Mesodermal cell (in vitro differentiated cells): ENCODE data around the gene LSM12. TPM values are rescaled to one million over a fixed set of nuclear protein-coding genes. Genes with fewer than 3 reads are reported as not detected.

Source experiments
- H3K27ac ChIP-seq: 2 replicates; pipeline ENCODE4 v1.7.0; 2013; ENCODE audit warnings: mild to moderate bottlenecking, low read depth, low read length, moderate library complexity; ENCODE audit not compliant: severe bottlenecking
- H3K36me3 ChIP-seq: 2 replicates; pipeline ENCODE4 v1.7.1; 2013; ENCODE audit warnings: mild to moderate bottlenecking, low read length, moderate library complexity; ENCODE audit not compliant: control insufficient read depth, insufficient read depth
- H3K4me1 ChIP-seq: one replicate; pipeline ENCODE4 v1.7.1; 2013; ENCODE audit warnings: mild to moderate bottlenecking, low read length; ENCODE audit not compliant: insufficient read depth, control insufficient read depth, poor library complexity, severe bottlenecking
- H3K4me3 ChIP-seq: 2 replicates; pipeline ENCODE4 v1.7.0; 2013; ENCODE audit warnings: low read length, control low read depth, mild to moderate bottlenecking; ENCODE audit not compliant: insufficient read depth, poor library complexity, severe bottlenecking; ENCODE audit errors: extremely low read depth
- H3K9me3 ChIP-seq: 2 replicates; pipeline ENCODE4 v1.7.1; 2013; ENCODE audit warnings: mild to moderate bottlenecking, low read length, moderate library complexity; ENCODE audit not compliant: control insufficient read depth
- WGBS, 2 experiments: methylation state at CpG; one replicate each; pipeline ENCODE4 v1.1.5; 2013; ENCODE audit warnings: missing lambda C conversion rate in 2 of 2; ENCODE audit not compliant: insufficient coverage in 2 of 2; 5-methylcytosine and 5-hydroxymethylcytosine counted together
- polyA plus RNA-seq, 2 experiments: library from polyadenylated mRNA; stranded (reverse); fragments of 50-300 nt; gene quantifications; one replicate each; pipeline ENCODE4 v1.2.3, GENCODE V29; 2013

The LSM12 gene
- 56.3 TPM for polyA plus RNA-seq (2013, experiment 1 of 2)
- 60.4 TPM for polyA plus RNA-seq (2013, experiment 2 of 2)

DNA sequence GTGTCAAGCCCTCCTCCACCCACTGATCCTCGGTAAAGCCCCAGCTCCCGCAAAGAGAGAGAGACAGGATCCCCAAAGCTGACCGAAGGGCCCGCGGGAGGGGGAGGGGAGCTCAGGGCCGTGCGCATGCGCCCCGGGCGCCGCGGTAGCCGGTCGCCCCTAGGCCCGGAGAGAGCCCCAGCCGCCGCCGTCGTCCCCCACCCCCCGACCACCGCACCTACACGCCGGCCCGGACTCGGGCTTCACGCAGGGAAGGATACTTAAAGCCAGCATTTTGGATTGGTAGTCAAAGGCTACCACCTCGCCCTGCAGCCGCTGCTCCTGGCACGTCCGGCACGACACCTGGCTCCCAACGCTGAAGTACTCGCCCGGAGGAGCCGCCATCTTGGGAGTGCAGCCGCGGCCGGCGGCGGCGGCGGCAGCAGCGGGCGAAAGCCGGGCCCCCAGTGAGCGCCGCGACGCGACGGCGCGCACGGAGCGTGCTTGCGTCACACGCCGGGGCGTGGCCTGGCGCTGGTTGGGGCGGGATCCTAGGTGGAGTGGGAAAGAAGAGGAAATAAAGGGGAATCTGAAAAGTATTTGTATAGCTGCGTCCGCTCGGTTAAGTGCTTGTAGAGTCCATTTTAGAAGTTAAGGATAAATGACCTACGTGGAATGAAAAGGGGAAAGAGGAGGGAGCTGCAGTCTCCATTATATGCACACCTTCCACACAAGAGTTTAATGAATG lies at the start of gene LSM12:
Gene LSM12, minus strand, starts transcription at position 468 of the 727 bp plus-strand sequence. Its CDS starts 84 bp downstream, at position 384.
- H3K4me1 ChIP-seq = peaks cover 18% of the 10 kb centered on the region
- H3K27ac ChIP-seq = peak within 1 kb of the TSS; percentile 99
- H3K36me3 ChIP-seq = peaks cover 30% of the 10 kb centered on the region
- no peaks in the 10 kb centered on the region for H3K9me3 ChIP-seq
- H3K4me3 ChIP-seq = peak within 1 kb of the TSS; percentile 93
- 0 to 1% methylated on average over 20 to 30 of the region's 65 CpGs for WGBS, 2 experiments

DNA sequence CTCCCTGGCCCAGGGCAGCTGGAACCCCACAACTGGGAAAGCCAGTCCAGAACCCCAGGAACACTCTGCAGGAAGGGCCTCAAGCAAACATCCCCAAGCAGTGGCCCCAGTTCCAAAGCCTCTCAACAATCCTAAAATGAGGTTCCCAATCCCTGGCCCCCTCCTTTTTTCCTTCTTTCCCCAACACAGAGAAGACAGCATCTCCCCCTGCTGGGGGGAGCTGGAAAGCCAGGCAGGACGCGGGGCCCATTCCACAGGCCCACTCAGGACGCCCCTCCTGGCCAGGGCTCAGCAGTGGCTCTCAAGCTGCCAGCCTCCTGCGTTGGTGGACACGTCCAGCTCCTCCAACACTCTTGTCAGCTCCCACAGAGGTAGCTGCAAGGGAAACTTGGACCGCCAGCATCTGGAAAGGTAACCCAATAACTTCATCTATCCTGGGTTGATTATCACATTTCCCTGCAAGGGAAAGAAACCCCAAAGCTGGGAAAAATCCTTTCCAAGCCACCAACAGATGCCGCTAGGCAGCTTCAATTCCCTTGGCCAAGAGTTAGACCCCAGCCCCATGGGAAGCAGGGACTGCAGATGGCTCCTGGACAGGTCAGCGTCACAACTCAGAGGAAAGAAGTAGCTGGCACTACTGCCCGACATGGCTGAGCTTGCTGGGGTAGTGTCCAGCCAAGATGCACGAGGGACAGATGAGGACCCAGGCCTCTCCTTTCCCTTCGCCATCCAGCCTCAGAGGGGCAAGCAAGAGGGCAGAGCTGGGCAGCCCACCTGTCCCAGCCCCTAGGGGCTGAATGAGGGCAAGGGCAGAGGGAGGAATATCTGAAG lies 49.3 kb upstream of the LSM12 start:
- Histone ChIP-seq H3K4me3 (no peak overlapping the region), H3K36me3 (peaks cover 36% of the 10 kb centered on the region), H3K9me3 (no peaks in the 10 kb centered on the region), H3K27ac (no peak overlapping the region), H3K4me1 (peaks cover 42% of the 10 kb centered on the region)
- WGBS, 2 experiments = 66 to 80% methylated on average over 7 to 11 of the region's 11 CpGs

DNA sequence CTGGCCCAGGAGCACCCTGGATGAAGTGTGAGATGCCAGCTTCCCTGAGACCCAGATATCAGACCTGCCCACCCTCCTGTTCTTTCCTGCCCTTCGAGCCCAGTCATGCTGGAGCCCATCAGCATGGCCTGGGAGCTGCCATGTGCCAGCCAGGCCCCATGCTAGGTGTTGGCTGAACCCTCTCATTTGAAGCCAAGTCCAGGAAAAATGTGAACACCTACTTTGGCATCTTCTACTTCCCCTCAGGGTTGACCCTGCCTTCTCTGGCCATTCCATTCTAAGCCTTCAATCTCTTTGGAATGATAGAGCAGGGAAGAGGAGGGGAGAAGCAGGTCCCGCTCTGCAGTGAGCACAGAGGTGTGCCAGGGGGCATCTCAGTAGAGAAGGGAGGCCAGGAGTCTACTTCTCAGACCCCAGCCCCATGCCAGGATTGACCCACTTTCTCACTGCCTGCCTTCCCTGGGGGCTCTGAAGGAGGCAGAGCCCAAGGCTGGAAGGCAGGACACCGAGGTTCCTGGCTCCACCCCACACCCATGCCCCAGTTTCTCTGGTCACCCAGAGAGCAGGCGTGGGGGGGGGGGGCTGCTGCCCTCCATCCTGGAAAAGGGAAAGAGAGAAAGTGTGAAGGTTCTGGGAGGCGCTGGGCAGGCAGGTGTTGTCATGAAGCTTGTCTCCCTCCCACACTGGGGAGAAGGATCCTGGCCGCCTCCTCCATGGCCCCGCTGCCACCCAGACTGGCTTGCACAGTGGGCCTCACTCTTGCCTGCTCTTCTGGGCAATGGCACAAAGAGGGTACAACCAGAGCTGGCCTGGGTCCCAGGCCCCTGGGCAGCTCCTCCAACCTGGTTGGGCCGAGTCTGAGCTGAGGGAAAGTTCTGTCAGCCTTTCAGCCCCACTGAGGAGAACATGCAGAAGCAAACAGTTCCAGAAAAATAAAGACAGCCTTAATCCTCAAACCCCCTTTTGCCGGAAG lies 47.7 kb upstream of the LSM12 start:
- 92 to 98% methylated on average over 4 to 5 of the region's 9 CpGs for WGBS, 2 experiments
- Histone ChIP-seq H3K9me3 (no peaks in the 10 kb centered on the region), H3K4me3 (no peak overlapping the region), H3K36me3 (peaks cover 45% of the 10 kb centered on the region), H3K27ac (no peak overlapping the region), H3K4me1 (peaks cover 53% of the 10 kb centered on the region)

DNA sequence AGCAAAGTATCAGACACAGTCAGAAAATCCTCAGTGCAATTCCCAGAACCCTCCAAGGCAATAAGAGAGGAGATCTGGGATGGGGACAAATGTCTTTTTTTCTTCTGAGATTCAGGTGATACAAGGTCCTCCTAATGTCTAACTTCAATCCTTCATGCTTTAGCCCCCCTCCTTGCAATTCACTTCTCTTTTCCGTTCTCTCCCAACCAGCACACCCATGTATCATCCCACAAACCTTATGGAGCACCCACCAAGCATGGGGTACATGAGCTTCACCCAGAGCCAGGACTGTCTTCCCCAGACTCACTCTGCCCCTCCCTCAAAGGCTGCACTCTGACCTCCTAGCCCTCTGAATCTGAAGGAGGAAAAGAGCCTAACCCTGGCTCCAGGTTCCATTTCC lies 46.9 kb upstream of the LSM12 start:
- 80 to 100% methylated on average over 1 of the region's 1 CpG for WGBS, 2 experiments

DNA sequence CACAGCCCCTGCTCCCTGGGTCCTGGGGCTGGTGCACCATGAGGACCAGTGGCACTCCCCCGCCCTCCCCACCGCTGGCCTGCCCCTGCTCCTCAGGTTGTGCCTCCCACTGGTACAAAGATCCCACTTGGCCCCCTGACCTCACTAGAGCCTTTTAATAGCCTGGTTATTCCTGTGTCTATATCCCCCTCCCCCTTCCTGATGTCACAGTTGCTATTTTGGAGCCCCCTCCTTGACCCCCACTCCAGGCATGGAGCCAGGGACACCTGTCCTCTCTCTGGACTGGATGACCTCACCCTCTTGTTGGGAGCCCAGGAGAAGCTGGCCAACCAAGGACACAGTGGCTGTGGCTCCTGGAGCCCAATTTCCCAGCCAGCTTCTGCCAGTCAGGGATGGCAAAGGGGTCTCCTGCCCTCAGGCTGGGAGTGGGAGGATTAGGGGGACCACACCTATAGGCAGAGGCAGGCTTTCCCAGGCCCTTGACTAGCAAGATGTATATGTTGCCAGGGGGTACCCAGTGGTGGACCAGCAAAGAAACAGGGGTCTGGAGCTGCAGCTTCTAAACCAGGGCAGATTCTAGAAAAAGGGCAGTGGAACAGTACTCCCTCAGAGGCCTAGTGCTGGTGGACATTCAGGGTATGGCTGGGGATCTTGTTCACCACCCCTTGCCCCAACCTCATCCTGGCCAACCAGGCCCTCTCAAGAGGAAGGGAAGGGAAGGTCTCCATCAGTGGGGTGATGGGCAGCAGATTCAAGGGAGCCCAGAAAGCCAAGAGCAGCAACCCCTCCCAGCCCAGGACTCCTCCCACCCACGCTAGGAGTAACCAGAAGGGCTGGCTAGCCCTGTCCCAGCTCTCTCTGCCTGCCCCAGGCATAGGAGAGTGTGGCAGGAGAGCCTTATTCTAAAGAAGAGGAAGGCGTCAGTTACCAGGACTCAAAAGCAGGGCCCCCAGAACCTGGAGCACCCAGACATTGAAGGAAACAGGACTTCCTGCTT lies 46.1 kb upstream of the LSM12 start:
- H3K4me3 ChIP-seq = no peak overlapping the region
- peaks cover 62% of the 10 kb centered on the region for H3K4me1 ChIP-seq
- no peak overlapping the region for H3K27ac ChIP-seq
- no peaks in the 10 kb centered on the region for H3K9me3 ChIP-seq
- peaks cover 45% of the 10 kb centered on the region for H3K36me3 ChIP-seq
- WGBS, 2 experiments = 83 to 100% methylated on average over 3 of the region's 4 CpGs

More for the DNA sequence above, 46.9 kb upstream of the LSM12 start:
- H3K36me3 ChIP-seq = peaks cover 45% of the 10 kb centered on the region
- H3K27ac ChIP-seq = no peak overlapping the region
- peaks cover 54% of the 10 kb centered on the region for H3K4me1 ChIP-seq
- H3K4me3 ChIP-seq = no peak overlapping the region
- H3K9me3 ChIP-seq = no peaks in the 10 kb centered on the region

DNA sequence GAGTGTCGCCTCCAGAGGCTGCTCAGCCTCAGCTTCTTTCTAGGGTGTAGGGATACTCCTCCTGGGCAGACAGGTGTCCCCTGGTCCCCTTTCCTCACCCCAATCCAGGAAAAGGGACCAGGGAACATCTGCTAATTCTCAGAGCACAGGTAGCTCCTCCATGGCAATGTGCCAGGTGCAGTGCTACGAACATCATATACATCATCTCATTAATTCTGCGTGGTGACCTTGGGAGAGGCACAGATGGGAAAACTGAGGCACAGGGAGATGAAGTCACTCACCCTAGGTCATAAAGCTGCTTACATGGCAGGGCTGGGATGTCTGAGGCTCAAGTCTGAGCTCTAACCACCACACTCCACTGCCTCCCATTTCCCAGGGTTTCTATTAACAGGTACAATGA lies 45.3 kb upstream of the LSM12 start:
- H3K27ac ChIP-seq = peak overlapping the region; percentile 37
- no peak overlapping the region for H3K4me3 ChIP-seq
- WGBS, 2 experiments = 100% methylated on average over 1 of the region's 3 CpGs; no CpG with 5 or more reads in 1 of the 2 experiments
- H3K36me3 ChIP-seq = peaks cover 39% of the 10 kb centered on the region
- peaks cover 70% of the 10 kb centered on the region for H3K4me1 ChIP-seq
- no peaks in the 10 kb centered on the region for H3K9me3 ChIP-seq

DNA sequence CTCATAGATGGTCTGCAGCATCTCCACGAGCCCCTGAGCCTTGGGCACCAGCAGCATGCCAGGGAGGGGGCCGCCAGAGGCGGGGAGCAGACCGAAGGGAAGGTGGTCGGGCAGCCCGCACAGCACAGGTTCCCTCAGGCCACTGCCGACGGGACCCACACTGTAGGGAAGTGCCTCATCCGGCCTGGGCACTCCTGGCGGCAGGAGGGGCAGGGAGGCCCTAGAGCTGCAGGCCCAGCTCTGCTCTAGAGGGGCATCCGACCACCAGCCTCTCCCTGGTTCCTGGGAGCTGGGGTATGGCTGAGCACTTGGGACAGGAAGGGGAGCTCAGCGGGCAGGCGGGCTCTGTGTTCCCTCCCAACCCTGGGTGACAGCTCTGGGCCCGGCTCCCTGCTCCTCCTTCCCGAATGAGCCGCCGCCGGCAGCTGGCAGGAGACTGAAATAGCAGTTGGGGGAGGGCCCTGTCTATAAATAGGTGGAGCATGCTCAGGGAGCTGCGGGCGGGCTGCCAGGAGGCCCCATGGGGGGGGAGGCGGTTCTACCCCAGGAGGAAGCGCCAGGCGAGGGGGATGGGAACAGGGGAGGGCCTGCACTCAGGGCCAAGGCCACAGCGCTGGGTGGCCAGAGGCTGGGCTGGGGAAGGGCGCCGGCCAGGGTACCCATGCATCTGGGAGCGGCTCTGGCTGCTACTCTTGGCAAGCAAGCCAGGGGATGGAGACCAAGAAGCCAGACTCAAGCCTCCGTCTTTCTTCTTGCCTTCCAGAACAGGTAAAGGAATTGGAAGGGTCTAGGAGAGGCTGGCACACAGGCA lies 44.6 kb upstream of the LSM12 start:
- 9 to 16% methylated on average over 23 to 26 of the region's 28 CpGs for WGBS, 2 experiments
- H3K4me3 ChIP-seq = peak overlapping the region; percentile 20
- H3K27ac ChIP-seq = peak overlapping the region; percentile 37
- peaks cover 34% of the 10 kb centered on the region for H3K36me3 ChIP-seq
- H3K4me1 ChIP-seq = peaks cover 76% of the 10 kb centered on the region
- H3K9me3 ChIP-seq = no peaks in the 10 kb centered on the region

DNA sequence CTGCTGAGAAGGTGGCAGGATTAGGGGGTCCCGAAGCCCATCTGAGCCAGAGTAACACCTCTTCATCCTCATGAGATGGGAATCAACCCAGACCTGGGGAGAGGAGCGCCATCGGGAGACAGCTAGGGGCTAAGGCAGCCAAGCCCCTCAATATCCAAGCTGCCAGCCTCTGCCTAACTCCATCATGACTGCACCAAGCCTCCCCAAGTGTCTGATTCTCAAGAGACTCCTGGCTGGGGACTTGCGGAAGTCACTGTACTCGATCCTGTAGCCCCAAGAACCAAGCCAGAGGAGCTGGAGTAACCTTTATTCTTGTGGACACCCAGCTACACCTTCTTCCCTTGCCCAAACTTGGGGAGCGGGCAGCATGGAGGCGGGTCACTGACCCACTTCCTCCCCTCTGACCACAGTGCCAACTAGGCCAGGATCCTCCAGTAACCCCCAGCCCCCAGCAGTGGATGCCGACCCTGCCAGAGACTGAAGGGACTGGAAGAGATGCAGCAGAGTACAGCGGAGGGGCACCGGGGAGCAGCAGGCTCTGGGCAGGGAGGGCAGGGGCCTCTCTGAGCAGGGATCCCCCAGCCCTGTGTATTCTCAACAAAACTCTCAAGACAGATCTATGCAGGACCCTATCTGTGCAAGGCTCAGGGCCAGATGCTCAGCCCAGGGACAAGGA lies 43.7 kb upstream of the LSM12 start:
- no peaks in the 10 kb centered on the region for H3K9me3 ChIP-seq
- peaks cover 80% of the 10 kb centered on the region for H3K4me1 ChIP-seq
- H3K36me3 ChIP-seq = peaks cover 26% of the 10 kb centered on the region
- 88 to 94% methylated on average over 8 of the region's 10 CpGs for WGBS, 2 experiments
- no peak overlapping the region for H3K27ac ChIP-seq
- peak overlapping the region; percentile 20 for H3K4me3 ChIP-seq

DNA sequence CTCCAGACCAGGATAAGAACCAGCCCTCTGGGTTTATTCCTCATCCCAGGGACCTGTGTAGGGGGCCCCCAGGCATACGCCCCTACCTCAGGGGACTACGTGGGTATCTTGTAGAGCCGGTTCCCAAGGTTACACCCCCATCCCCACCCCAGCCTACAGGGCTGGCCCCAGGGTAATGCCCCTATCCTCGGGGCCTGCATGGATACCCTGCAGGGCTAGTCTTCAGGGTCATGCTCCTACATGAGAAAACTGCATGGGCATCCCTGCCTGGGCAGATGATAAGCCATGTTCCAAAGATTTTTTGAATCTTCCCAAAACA lies 42.8 kb upstream of the LSM12 start:
- WGBS, 2 experiments = 67% methylated on average over 3 of the region's 4 CpGs
- H3K27ac ChIP-seq = peak overlapping the region; percentile 23
- H3K9me3 ChIP-seq = no peaks in the 10 kb centered on the region
- H3K4me3 ChIP-seq = no peak overlapping the region
- H3K4me1 ChIP-seq = peaks cover 80% of the 10 kb centered on the region
- H3K36me3 ChIP-seq = peaks cover 26% of the 10 kb centered on the region
